Hepatocyte (in vitro differentiated cells): Measurements from ENCODE around the gene TRIM8.

Source experiments
- EZH2 ChIP-seq: fragments of 200-600 bp; sonication (generic); IDR thresholded peaks from 2 replicates; pipeline ENCODE4 v1.6.1; 2016; ENCODE audit warnings: antibody characterized with exemption, mild to moderate bottlenecking, borderline replicate concordance
- EZH2phosphoT487 ChIP-seq: fragments of 200-600 bp; sonication (generic); IDR thresholded peaks from one replicate; pipeline ENCODE4 v1.6.1; 2018; ENCODE audit warnings: antibody characterized with exemption, mild to moderate bottlenecking, low read depth, moderate library complexity; ENCODE audit not compliant: unreplicated experiment, severe bottlenecking
- TF ChIP-seq, protein P1 (sequence below): fragments of 200-600 bp; sonication (generic); IDR thresholded peaks from 2 replicates; pipeline ENCODE4 v1.5.1; 2016; ENCODE audit warnings: antibody characterized with exemption, mild to moderate bottlenecking; ENCODE audit not compliant: poor library complexity

DNA sequence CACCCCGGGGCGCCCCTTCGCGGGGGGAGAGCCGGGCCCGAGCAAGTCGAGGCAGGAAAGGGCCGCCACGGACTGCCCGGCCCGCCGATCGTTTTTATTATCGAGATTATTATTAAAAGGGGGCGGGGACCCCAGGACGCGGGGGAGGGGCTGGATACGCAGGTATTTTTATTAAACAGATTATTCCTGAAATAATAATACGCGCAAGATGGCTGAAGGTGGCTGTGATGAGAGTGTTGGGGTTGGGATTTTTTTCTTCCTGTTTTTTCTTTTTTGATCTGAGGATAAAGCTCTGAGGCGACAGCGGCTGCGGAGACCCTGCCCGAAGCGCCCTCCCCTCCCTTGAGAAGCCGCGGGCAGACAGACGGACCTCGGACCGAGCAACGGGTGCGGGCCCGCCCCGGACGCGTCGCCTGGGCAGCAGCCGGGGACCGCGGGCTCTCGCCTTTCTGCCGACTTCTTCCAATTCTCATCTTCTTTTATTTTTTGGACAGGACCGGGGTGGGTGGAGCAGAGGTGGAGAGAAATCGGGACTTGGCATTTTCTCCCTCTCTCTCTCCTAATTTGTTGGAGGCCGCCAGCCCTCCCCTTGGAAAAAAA is 1.4 kb upstream of the TRIM8 start:
- TF ChIP-seq, protein P1, sequence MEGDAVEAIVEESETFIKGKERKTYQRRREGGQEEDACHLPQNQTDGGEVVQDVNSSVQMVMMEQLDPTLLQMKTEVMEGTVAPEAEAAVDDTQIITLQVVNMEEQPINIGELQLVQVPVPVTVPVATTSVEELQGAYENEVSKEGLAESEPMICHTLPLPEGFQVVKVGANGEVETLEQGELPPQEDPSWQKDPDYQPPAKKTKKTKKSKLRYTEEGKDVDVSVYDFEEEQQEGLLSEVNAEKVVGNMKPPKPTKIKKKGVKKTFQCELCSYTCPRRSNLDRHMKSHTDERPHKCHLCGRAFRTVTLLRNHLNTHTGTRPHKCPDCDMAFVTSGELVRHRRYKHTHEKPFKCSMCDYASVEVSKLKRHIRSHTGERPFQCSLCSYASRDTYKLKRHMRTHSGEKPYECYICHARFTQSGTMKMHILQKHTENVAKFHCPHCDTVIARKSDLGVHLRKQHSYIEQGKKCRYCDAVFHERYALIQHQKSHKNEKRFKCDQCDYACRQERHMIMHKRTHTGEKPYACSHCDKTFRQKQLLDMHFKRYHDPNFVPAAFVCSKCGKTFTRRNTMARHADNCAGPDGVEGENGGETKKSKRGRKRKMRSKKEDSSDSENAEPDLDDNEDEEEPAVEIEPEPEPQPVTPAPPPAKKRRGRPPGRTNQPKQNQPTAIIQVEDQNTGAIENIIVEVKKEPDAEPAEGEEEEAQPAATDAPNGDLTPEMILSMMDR = no peak
- TF ChIP-seq EZH2phosphoT487 = no peak
- TF ChIP-seq EZH2 = no peak
